Upper lobe of left lung (tissue), 4 donors: ENCODE results near the gene ATP13A2.

Experiments used
- POLR2A ChIP-seq, 4 donors: fragments of 450-650 bp; IDR thresholded peaks; one replicate each; pipeline ENCODE4 v1.5.1; 2016 to 2017; ENCODE audit warnings: antibody characterized with exemption in 4 of 4, mild to moderate bottlenecking in 2 of 4
- TF ChIP-seq, protein P1 (sequence below), 6 experiments: fragments of 450-650 bp in 4 of 6; fragments of 200-600 bp in 2 of 6; sonication (generic) in 2 of 6; IDR thresholded peaks; one replicate each; pipeline ENCODE4 v1.5.1; 2016 to 2019; ENCODE audit warnings: antibody characterized with exemption in 6 of 6

DNA sequence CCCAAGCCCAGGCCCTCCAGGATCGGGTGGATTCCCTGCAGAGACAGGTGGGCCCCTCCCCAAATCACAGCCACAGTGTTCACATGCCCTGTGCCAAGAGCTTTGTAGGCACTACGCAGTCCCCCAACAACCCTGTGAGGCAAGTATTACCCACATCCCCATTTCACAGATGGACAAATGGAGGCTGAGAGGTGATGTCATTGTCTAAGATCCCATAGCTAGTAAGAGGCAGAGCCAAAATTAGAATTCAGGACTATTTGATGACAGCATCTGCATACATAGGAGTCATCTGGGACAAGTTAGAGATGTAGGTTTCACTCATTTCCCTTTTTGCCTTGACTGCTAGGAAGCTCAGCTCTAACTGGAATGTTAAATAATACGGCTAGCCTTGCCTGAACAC lies 43.4 kb downstream of the ATP13A2 start:
- TF ChIP-seq, protein P1, sequence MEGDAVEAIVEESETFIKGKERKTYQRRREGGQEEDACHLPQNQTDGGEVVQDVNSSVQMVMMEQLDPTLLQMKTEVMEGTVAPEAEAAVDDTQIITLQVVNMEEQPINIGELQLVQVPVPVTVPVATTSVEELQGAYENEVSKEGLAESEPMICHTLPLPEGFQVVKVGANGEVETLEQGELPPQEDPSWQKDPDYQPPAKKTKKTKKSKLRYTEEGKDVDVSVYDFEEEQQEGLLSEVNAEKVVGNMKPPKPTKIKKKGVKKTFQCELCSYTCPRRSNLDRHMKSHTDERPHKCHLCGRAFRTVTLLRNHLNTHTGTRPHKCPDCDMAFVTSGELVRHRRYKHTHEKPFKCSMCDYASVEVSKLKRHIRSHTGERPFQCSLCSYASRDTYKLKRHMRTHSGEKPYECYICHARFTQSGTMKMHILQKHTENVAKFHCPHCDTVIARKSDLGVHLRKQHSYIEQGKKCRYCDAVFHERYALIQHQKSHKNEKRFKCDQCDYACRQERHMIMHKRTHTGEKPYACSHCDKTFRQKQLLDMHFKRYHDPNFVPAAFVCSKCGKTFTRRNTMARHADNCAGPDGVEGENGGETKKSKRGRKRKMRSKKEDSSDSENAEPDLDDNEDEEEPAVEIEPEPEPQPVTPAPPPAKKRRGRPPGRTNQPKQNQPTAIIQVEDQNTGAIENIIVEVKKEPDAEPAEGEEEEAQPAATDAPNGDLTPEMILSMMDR (IDR thresholded peaks at IDR 0.05) = no peak
- no peak for TF ChIP-seq POLR2A (IDR thresholded peaks at IDR 0.05)
